ENCODE results near the gene GABBR1. TPM values are rescaled to one million over a fixed set of nuclear protein-coding genes. Genes with fewer than 3 reads are reported as not detected.
A peak's percentile ranks its signal among the peaks of the same experiment; 100 is the strongest.

The GABBR1 gene
- total RNA-seq, 1 donor from 2014 or later = 38.5 TPM

- Histone ChIP-seq H3K9me3 (no peaks in the 10 kb centered on the region), H3K27me3 (ENCODE audit: low read depth) (peaks cover 10% of the 10 kb centered on the region), H3K36me3 (no peaks in the 10 kb centered on the region), H3K27ac (no peak overlapping the region), H3K4me1 (no peaks in the 10 kb centered on the region), H3K4me3 (no peak overlapping the region)
- intact Hi-C loops (cut with DNase I) = no loop called here
- ATAC-seq (no peak), DNase-seq (no peak)
- TF ChIP-seq, protein P1, sequence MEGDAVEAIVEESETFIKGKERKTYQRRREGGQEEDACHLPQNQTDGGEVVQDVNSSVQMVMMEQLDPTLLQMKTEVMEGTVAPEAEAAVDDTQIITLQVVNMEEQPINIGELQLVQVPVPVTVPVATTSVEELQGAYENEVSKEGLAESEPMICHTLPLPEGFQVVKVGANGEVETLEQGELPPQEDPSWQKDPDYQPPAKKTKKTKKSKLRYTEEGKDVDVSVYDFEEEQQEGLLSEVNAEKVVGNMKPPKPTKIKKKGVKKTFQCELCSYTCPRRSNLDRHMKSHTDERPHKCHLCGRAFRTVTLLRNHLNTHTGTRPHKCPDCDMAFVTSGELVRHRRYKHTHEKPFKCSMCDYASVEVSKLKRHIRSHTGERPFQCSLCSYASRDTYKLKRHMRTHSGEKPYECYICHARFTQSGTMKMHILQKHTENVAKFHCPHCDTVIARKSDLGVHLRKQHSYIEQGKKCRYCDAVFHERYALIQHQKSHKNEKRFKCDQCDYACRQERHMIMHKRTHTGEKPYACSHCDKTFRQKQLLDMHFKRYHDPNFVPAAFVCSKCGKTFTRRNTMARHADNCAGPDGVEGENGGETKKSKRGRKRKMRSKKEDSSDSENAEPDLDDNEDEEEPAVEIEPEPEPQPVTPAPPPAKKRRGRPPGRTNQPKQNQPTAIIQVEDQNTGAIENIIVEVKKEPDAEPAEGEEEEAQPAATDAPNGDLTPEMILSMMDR (IDR thresholded peaks at IDR 0.05) = no peak
These were observed 39.7 kb downstream of the GABBR1 start for GRCh38 chr6:29593199-29593855.

GRCh38 chr6:29591677-29592076 is 41.3 kb downstream of the GABBR1 start:
- H3K27me3 ChIP-seq (ENCODE audit: low read depth) = peaks cover 10% of the 10 kb centered on the region
- no peak overlapping the region for H3K27ac ChIP-seq
- H3K9me3 ChIP-seq = no peaks in the 10 kb centered on the region
- H3K4me3 ChIP-seq = no peak overlapping the region
- no peaks in the 10 kb centered on the region for H3K4me1 ChIP-seq
- no peak for DNase-seq
- no peaks in the 10 kb centered on the region for H3K36me3 ChIP-seq
- TF ChIP-seq, protein P1 (IDR thresholded peaks at IDR 0.05) = no peak
- intact Hi-C loops (cut with DNase I) = no loop called here
- ATAC-seq = no peak

- no peak overlapping the region for H3K4me3 ChIP-seq
- H3K9me3 ChIP-seq = no peaks in the 10 kb centered on the region
- H3K4me1 ChIP-seq = no peaks in the 10 kb centered on the region
- TF ChIP-seq, protein P1 (IDR thresholded peaks at IDR 0.05) = no peak
- intact Hi-C loops (cut with DNase I) = no loop called here
- no peak for ATAC-seq
- H3K27me3 ChIP-seq (ENCODE audit: low read depth) = peaks cover 10% of the 10 kb centered on the region
- no peaks in the 10 kb centered on the region for H3K36me3 ChIP-seq
- no peak for DNase-seq
- H3K27ac ChIP-seq = no peak overlapping the region
These were observed 42.7 kb downstream of the GABBR1 start for GRCh38 chr6:29590218-29590808.

GRCh38 chr6:29589423-29590048 is 43.4 kb downstream of the GABBR1 start:
- Histone ChIP-seq H3K4me1 (no peaks in the 10 kb centered on the region), H3K27ac (no peak overlapping the region), H3K36me3 (no peaks in the 10 kb centered on the region), H3K27me3 (ENCODE audit: low read depth) (peaks cover 10% of the 10 kb centered on the region), H3K4me3 (no peak overlapping the region), H3K9me3 (no peaks in the 10 kb centered on the region)
- intact Hi-C loops (cut with DNase I) = no loop called here
- ATAC-seq = peak; percentile 73 to 80
- DNase-seq = no peak
- TF ChIP-seq, protein P1 (IDR thresholded peaks at IDR 0.05) = peak; percentile 93

- no peak for ATAC-seq
- no peak within 1 kb of the TSS for H3K27ac ChIP-seq
These were observed 48.2 kb downstream of the GABBR1 start, which contains the start of gene OR2H2 for GRCh38 chr6:29584821-29585220. Gene OR2H2 (plus strand): TSS chr6:29585121. CDS start chr6:29587945, 2,824 bp downstream.

More at GRCh38 chr6:29584821-29585220, 48.2 kb downstream of the GABBR1 start, which contains the start of gene OR2H2:
- Histone ChIP-seq H3K27me3 (ENCODE audit: low read depth) (peaks cover 6% of the 10 kb centered on the region), H3K4me3 (no peak within 1 kb of the TSS), H3K9me3 (no peaks in the 10 kb centered on the region), H3K36me3 (no peaks in the 10 kb centered on the region), H3K4me1 (no peaks in the 10 kb centered on the region)
- intact Hi-C loops (cut with DNase I) = no loop called here
- TF ChIP-seq, protein P1 (IDR thresholded peaks at IDR 0.05) = no peak
- no peak for DNase-seq
